H1 (cell line): ENCODE measurements around the gene CPTP. TPM values are rescaled to one million over a fixed set of nuclear protein-coding genes. Genes with fewer than 3 reads are reported as not detected.

Source experiments
- CTCF ChIA-PET: fragments of 300-600 bp; sonication (Branson Sonifier 250); formaldehyde crosslinking; loops from one replicate; lab custom pipeline; 2021; ENCODE audit not compliant: partially characterized antibody; lab: Charles Lee
- POLR2A ChIA-PET: fragments of 300-600 bp; sonication (Branson Sonifier 250); formaldehyde crosslinking; loops from one replicate; lab custom pipeline; 2021; ENCODE audit warnings: inconsistent platforms; ENCODE audit not compliant: partially characterized antibody; lab: Charles Lee
- DNase-seq, 2 experiments: peaks; one replicate each; pipeline versions ENCODE4 v3.0.0 to v3.0.0-alpha.2; 2010 to 2022; ENCODE audit warnings: low spot score in 2 of 2, low read depth in 1 of 2, mixed read lengths in 1 of 2
- FAIRE-seq: peaks from 2 replicates; lab custom pipeline; 2011; peaks lifted over from hg19 to GRCh38; lab: Jason Lieb, UNC
- H2AFZ ChIP-seq: 2 replicates; pipeline ENCODE4 v1.8.1; 2012; ENCODE audit warnings: low read length, inconsistent platforms
- H2AK5ac ChIP-seq: 2 replicates; pipeline ENCODE4 v1.6.1; 2013; ENCODE audit warnings: low read depth, low read length
- H2BK120ac ChIP-seq: replicated peaks from 2 replicates; pipeline ENCODE3; 2013; ENCODE audit warnings: low read depth, low read length, inconsistent platforms
- H2BK12ac ChIP-seq: 2 replicates; pipeline ENCODE4 v1.6.1; 2013; ENCODE audit warnings: low read depth, low read length
- H2BK15ac ChIP-seq: 2 replicates; pipeline ENCODE4 v1.6.1; 2013; ENCODE audit warnings: low read length
- H2BK20ac ChIP-seq: 2 replicates; pipeline ENCODE4 v1.6.1; 2013; ENCODE audit warnings: low read length
- H2BK5ac ChIP-seq: 2 replicates; pipeline ENCODE4 v1.6.1; 2013; ENCODE audit warnings: low read depth, low read length
- H3K14ac ChIP-seq: 2 replicates; pipeline ENCODE4 v1.6.1; 2013; ENCODE audit warnings: inconsistent platforms; ENCODE audit not compliant: insufficient read length
- H3K18ac ChIP-seq: 2 replicates; pipeline ENCODE4 v1.6.1; 2013; ENCODE audit warnings: low read length; ENCODE audit errors: extremely low read depth
- H3K23ac ChIP-seq: 2 replicates; pipeline ENCODE4 v1.6.1; 2013; ENCODE audit warnings: inconsistent platforms; ENCODE audit not compliant: insufficient read length
- H3K23me2 ChIP-seq: 2 replicates; pipeline ENCODE4 v1.6.1; 2013; ENCODE audit warnings: low read depth, low read length
- H3K27ac ChIP-seq: 2 replicates; pipeline ENCODE4 v1.6.1; 2011; ENCODE audit warnings: low read depth, low read length, inconsistent platforms
- H3K27me3 ChIP-seq, 4 experiments: replicated peaks in 1 of 4; 1 replicate in 1 of 4; 2 replicates in 3 of 4; pipeline versions ENCODE4 v1.6.1 to v1.8.1; 2011 to 2013; ENCODE audit warnings: low read length in 3 of 4, mild to moderate bottlenecking in 3 of 4, inconsistent platforms in 2 of 4, mixed read lengths in 2 of 4, moderate library complexity in 1 of 4; ENCODE audit not compliant: control insufficient read depth in 3 of 4, insufficient read depth in 3 of 4; ENCODE audit errors: extremely low read depth in 1 of 4
- H3K36me3 ChIP-seq, 4 experiments: 2 replicates each; pipeline versions ENCODE4 v1.6.1 to v1.8.1; 2011 to 2013; ENCODE audit warnings: mild to moderate bottlenecking in 4 of 4, low read length in 3 of 4, moderate library complexity in 2 of 4, control low read depth in 1 of 4, inconsistent platforms in 1 of 4; ENCODE audit not compliant: insufficient read depth in 4 of 4, control insufficient read depth in 2 of 4
- H3K4ac ChIP-seq: replicated peaks from 2 replicates; pipeline ENCODE3; 2013; ENCODE audit warnings: low read length, low read depth, mixed read lengths, inconsistent platforms; ENCODE audit not compliant: insufficient read length
- H3K4me1 ChIP-seq, 4 experiments: replicated peaks in 1 of 4; 1 replicate in 1 of 4; 2 replicates in 3 of 4; pipeline versions ENCODE4 v1.6.1 to v1.8.1; 2011 to 2013; ENCODE audit warnings: low read length in 3 of 4, inconsistent platforms in 2 of 4, mixed read lengths in 1 of 4; ENCODE audit not compliant: insufficient read depth in 4 of 4, control insufficient read depth in 3 of 4
- H3K4me2 ChIP-seq, 2 experiments: 2 replicates each; pipeline versions ENCODE4 v1.6.1 to v1.8.1; 2011 to 2013; ENCODE audit warnings: low read depth in 2 of 2, low read length in 2 of 2, control low read depth in 1 of 2, inconsistent platforms in 1 of 2, mild to moderate bottlenecking in 1 of 2; ENCODE audit not compliant: insufficient read depth in 1 of 2
- H3K4me3 ChIP-seq, 4 experiments: fragments of 200-600, 300-600 bp in 1 of 4; sonication (generic), shearing (Covaris generic), sonication (Bioruptor Twin) in 1 of 4; 2 replicates each; pipeline versions ENCODE4 v1.5.1 to v1.8.1; 2011 to 2016; ENCODE audit warnings: low read length in 4 of 4, low read depth in 3 of 4, control low read depth in 2 of 4, inconsistent platforms in 2 of 4, mild to moderate bottlenecking in 2 of 4, mixed read lengths in 1 of 4, moderate library complexity in 1 of 4; ENCODE audit not compliant: insufficient read depth in 2 of 4; ENCODE audit errors: extremely low read depth in 1 of 4
- H3K56ac ChIP-seq: replicated peaks from 2 replicates; pipeline ENCODE3; 2013; ENCODE audit warnings: low read depth, mild to moderate bottlenecking, mixed read lengths, low read length, inconsistent platforms; ENCODE audit not compliant: insufficient read length
- H3K79me1 ChIP-seq: 2 replicates; pipeline ENCODE4 v1.6.1; 2013; ENCODE audit warnings: low read depth, low read length, control low read depth
- H3K79me2 ChIP-seq, 2 experiments: 2 replicates each; pipeline versions ENCODE4 v1.6.1 to v1.8.1; 2012 to 2013; ENCODE audit warnings: low read length in 2 of 2, mild to moderate bottlenecking in 2 of 2, inconsistent platforms in 1 of 2; ENCODE audit not compliant: insufficient read depth in 2 of 2, control insufficient read depth in 1 of 2
- H3K9ac ChIP-seq, 4 experiments: replicated peaks in 1 of 4; 1 replicate in 1 of 4; 2 replicates in 3 of 4; pipeline versions ENCODE4 v1.6.1 to v1.8.1; 2011 to 2013; ENCODE audit warnings: low read depth in 3 of 4, low read length in 3 of 4, control low read depth in 2 of 4, mild to moderate bottlenecking in 2 of 4, moderate library complexity in 2 of 4, inconsistent platforms in 1 of 4; ENCODE audit errors: extremely low read depth in 1 of 4
- H3K9me3 ChIP-seq, 2 experiments: 2 replicates each; pipeline versions ENCODE4 v1.6.1 to v1.8.1; 2012 to 2013; ENCODE audit warnings: mild to moderate bottlenecking in 2 of 2, moderate library complexity in 2 of 2, control low read depth in 1 of 2, inconsistent platforms in 1 of 2, low read depth in 1 of 2, low read length in 1 of 2, mixed read lengths in 1 of 2; ENCODE audit not compliant: insufficient read depth in 2 of 2
- H4K20me1 ChIP-seq, 2 experiments: replicated peaks in 1 of 2; 2 replicates each; pipeline versions ENCODE3 to v1.8.1; 2011 to 2013; ENCODE audit warnings: inconsistent platforms in 2 of 2, low read length in 2 of 2, mild to moderate bottlenecking in 1 of 2; ENCODE audit not compliant: insufficient read depth in 2 of 2, control insufficient read depth in 1 of 2
- H4K5ac ChIP-seq: 2 replicates; pipeline ENCODE4 v1.6.1; 2013; ENCODE audit warnings: low read length, low read depth, mixed read lengths, inconsistent platforms; ENCODE audit not compliant: insufficient read length
- H4K8ac ChIP-seq: 2 replicates; pipeline ENCODE4 v1.8.0; 2013; ENCODE audit warnings: mild to moderate bottlenecking, moderate library complexity, low read length, inconsistent platforms; ENCODE audit not compliant: insufficient read depth; ENCODE audit errors: extremely low read depth
- H4K91ac ChIP-seq: replicated peaks from 2 replicates; pipeline ENCODE3; 2013; ENCODE audit warnings: low read length, mixed read lengths, inconsistent platforms; ENCODE audit not compliant: insufficient read length
- BACH1 ChIP-seq: IDR thresholded peaks from 2 replicates; pipeline ENCODE4 v1.6.1; 2012; ENCODE audit warnings: low read length, improper control_type of control experiment
- CHD1 ChIP-seq: IDR thresholded peaks from 2 replicates; pipeline ENCODE4 v1.6.1; 2012; ENCODE audit warnings: low read depth, low read length, improper control_type of control experiment
- CREB1 ChIP-seq: IDR thresholded peaks from 2 replicates; pipeline ENCODE4 v1.6.1; 2012; ENCODE audit warnings: inconsistent platforms
- JUN ChIP-seq: IDR thresholded peaks from 2 replicates; pipeline ENCODE4 v1.6.1; 2011; ENCODE audit warnings: low read depth, mild to moderate bottlenecking, improper control_type of control experiment, low read length
- JUND ChIP-seq: IDR thresholded peaks from 2 replicates; pipeline ENCODE4 v1.6.1; 2011; ENCODE audit warnings: mild to moderate bottlenecking, improper control_type of control experiment, low read length
- KDM1A ChIP-seq: fragments of 200-600, 300-600 bp; sonication (generic); IDR thresholded peaks from 2 replicates; pipeline ENCODE4 v1.7.1; 2016; ENCODE audit warnings: mild to moderate bottlenecking, low read length, borderline replicate concordance
- NANOG ChIP-seq: IDR thresholded peaks from 2 replicates; pipeline ENCODE4 v1.6.1; 2011; ENCODE audit warnings: low read length, low read depth, mild to moderate bottlenecking, inconsistent platforms; ENCODE audit not compliant: insufficient read depth, poor library complexity, severe bottlenecking
- POU5F1 ChIP-seq: IDR thresholded peaks from 2 replicates; pipeline ENCODE4 v1.6.1; 2011; ENCODE audit warnings: low read depth, mild to moderate bottlenecking, low read length, moderate library complexity
- SIN3A ChIP-seq, 2 experiments: IDR thresholded peaks in 1 of 2; conservative IDR thresholded peaks in 1 of 2; 2 replicates each; pipeline ENCODE4 v1.6.1; 2011 to 2012; ENCODE audit warnings: low read length in 2 of 2, improper control_type of control experiment in 1 of 2, low read depth in 1 of 2, mild to moderate bottlenecking in 1 of 2
- SIX5 ChIP-seq: IDR thresholded peaks from 2 replicates; pipeline ENCODE4 v1.6.1; 2011; ENCODE audit warnings: mild to moderate bottlenecking, low read depth, low read length
- SRF ChIP-seq: IDR thresholded peaks from 2 replicates; pipeline ENCODE4 v1.6.1; 2011; ENCODE audit warnings: mild to moderate bottlenecking, low read depth, low read length, moderate library complexity
- TAF1 ChIP-seq: IDR thresholded peaks from 2 replicates; pipeline ENCODE4 v1.6.1; 2011; ENCODE audit warnings: mild to moderate bottlenecking, low read depth, low read length
- WGBS, 2 experiments: shearing (Covaris generic) in 1 of 2; methylation state at CpG; one replicate each; pipeline versions ENCODE4 v1.1.6 to v1.1.7; 2013 to 2015; ENCODE audit warnings: low lambda C conversion rate in 2 of 2, mixed read lengths in 2 of 2, inconsistent platforms in 1 of 2, low coverage in 1 of 2, missing lambda C conversion rate in 1 of 2; ENCODE audit not compliant: insufficient replicate concordance in 2 of 2, insufficient coverage in 1 of 2, insufficient read length in 1 of 2; ENCODE audit errors: extremely low coverage in 1 of 2, missing lambda C conversion rate in 1 of 2; 5-methylcytosine and 5-hydroxymethylcytosine counted together
- polyA plus RNA-seq, 7 experiments: library from polyadenylated mRNA; depleted of rRNA in 3 of 7; stranded (reverse) in 5 of 7; unstranded in 2 of 7; fragments of >200 nt in 5 of 7; fragments of 200-250 nt in 2 of 7; gene quantifications; 1 replicate in 5 of 7; 2 replicates in 1 of 7; 4 replicates in 1 of 7; pipeline versions ENCODE4 v1.2.1 to v1.2.3, GENCODE V29; 2011 to 2013; ENCODE audit warnings: missing spikeins in 2 of 7, mixed read lengths in 2 of 7
- total RNA-seq: library from RNA; stranded (reverse); fragmentation: NEBNext Ultra II Directional; extraction: Animal tissue kit (Norgen Biotek cat#: 25700); gene quantifications from 2 replicates; pipeline ENCODE4 v1.2.1, GENCODE V29; 2021

The CPTP gene
- total and polyA plus RNA-seq, 2 of the 8 experiments (the other 6 are each of a cell fraction or from before 2014, with no cell fraction given) = 8.1 to 10.6 TPM

GRCh38 chr1:1298861-1299685 is 25.5 kb upstream of the CPTP start:
- H3K4ac ChIP-seq = no peak overlapping the region
- H3K79me1 ChIP-seq = no peaks in the 10 kb centered on the region
- H3K4me1 ChIP-seq = peaks cover 0 to 4% (median 0%) of the 10 kb centered on the region in 4 experiments; a peak in 1 of 7 replicates
- H4K5ac ChIP-seq = no peak overlapping the region
- peaks cover 5 to 18% of the 10 kb centered on the region in 2 experiments for H4K20me1 ChIP-seq
- H3K18ac ChIP-seq = no peak overlapping the region
- no peak overlapping the region for H3K27ac ChIP-seq
- H3K36me3 ChIP-seq = peaks cover 0 to 4% (median 0%) of the 10 kb centered on the region in 4 experiments; a peak in 1 of 8 replicates
- H3K4me3 ChIP-seq = no peak overlapping the region
- no peaks in the 10 kb centered on the region for H3K23me2 ChIP-seq
- H4K91ac ChIP-seq = no peak overlapping the region
- H3K27me3 ChIP-seq = no peaks in the 10 kb centered on the region
- FAIRE-seq = no peak
- no peaks in the 10 kb centered on the region for H3K79me2 ChIP-seq
- H2BK120ac ChIP-seq = no peak overlapping the region
- POLR2A ChIA-PET = interaction anchor here (0.7 to 1.6 kb wide), 4 partner anchors 7 to 266 kb away, joined by 3 to 6 read pairs (median 3); no protein-coding TSS in a partner anchor
- H2BK15ac ChIP-seq = no peak overlapping the region
- H2BK12ac ChIP-seq = no peak overlapping the region
- CTCF ChIA-PET = interaction anchor here (0.8 to 2.7 kb wide), 11 partner anchors 9 to 300 kb away, joined by 3 to 13 read pairs (median 3); no protein-coding TSS in a partner anchor
- no peak overlapping the region for H4K8ac ChIP-seq
- H3K56ac ChIP-seq = no peak overlapping the region
- 69% methylated on average over 21 of the region's 30 CpGs; no CpG with 5 or more reads in 1 of the 2 experiments for WGBS, 2 experiments
- H3K9me3 ChIP-seq = no peaks in the 10 kb centered on the region
- peak in 1 of 2 experiments; percentile 87 for DNase-seq
- no peak overlapping the region for H3K4me2 ChIP-seq
- H2AK5ac ChIP-seq = no peak overlapping the region
- H3K9ac ChIP-seq = no peak overlapping the region
- no peak overlapping the region for H2AFZ ChIP-seq
- no peak overlapping the region for H2BK20ac ChIP-seq
- H3K23ac ChIP-seq = no peak overlapping the region
- H2BK5ac ChIP-seq = no peak overlapping the region
- no peak overlapping the region for H3K14ac ChIP-seq
- TF ChIP-seq KDM1A = no peak
- no peak for TF ChIP-seq SRF
- 0 out of 2 replicates have a peak, but pooled peaks have one; percentile 21 for TF ChIP-seq CREB1
- no peak for TF ChIP-seq POU5F1
- TF ChIP-seq JUN = no peak
- TF ChIP-seq SIX5 = no peak
- no peak for TF ChIP-seq CHD1
- no peak for TF ChIP-seq NANOG
- no peak for TF ChIP-seq TAF1
- TF ChIP-seq JUND = no peak
- peak; percentile 83 to 95; a peak in 2 of 4 replicates for TF ChIP-seq SIN3A (conservative IDR thresholded peaks at IDR 0.05 in 1 of 2, IDR thresholded peaks at IDR 0.05 in 1 of 2; ENCODE audit: low read depth in 1 of 2, low read length in 2 of 2)
- 0 out of 2 replicates have a peak, but pooled peaks have one; percentile 21 for TF ChIP-seq BACH1
